HG03565 (cell line): ENCODE results near the gene EPB41.
"Not testable (repeated sequence)": the region's sequence is repeated elsewhere in the genome, so short reads cannot be mapped to it uniquely, and the experiment has no call there.

Source experiments
- ATAC-seq: cut with Tn5 transposase; IDR thresholded peaks from one replicate; pipeline ENCODE4 v1.9.1; 2021; ENCODE audit warnings: mild to moderate bottlenecking, moderate library complexity; ENCODE audit not compliant: unreplicated experiment

EPB41 gene

DNA sequence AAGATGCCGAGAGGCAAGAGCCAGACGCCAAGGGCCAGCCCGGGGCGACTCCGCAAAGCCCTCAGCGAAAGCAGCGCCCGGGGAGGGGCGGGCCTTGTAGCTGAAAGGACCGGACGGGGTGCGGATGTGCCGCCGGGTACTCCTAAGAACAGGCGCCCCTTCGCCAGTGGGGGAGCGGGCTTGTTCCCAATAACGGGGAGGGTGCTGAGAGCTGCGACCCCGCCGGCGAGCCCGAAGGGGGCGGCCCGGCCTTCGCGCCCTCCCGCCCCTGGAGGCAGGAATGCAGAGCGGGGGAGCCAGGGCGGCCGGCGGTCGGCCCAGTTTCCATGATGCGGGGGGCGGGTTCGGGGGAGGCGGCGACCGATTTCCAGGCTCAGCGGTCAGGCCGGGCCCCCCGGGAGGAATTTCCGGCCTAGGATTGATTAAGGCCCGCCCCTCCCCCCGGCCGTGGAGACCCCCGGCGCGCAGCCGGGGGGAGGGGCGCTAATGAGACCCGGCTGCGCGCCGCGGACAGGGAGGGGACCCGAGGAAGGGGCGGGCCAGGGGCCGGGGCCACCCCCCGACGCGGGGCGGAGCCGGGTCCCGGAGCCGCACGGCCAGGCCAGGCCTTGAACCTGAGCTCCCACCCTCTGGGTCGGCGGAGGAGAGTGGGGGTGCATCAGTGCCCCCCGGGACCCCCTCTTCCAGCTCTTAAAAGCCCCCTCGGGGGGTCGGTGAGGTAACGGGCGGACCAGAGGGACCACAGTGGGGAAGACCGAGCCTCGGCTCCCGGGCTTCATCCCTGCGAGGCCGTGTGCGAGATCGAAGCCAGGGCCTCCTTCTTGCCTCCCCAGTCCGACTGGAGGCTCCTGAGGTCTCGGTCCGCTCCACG is 210.2 kb downstream of the EPB41 start:
- no peak for ATAC-seq

DNA sequence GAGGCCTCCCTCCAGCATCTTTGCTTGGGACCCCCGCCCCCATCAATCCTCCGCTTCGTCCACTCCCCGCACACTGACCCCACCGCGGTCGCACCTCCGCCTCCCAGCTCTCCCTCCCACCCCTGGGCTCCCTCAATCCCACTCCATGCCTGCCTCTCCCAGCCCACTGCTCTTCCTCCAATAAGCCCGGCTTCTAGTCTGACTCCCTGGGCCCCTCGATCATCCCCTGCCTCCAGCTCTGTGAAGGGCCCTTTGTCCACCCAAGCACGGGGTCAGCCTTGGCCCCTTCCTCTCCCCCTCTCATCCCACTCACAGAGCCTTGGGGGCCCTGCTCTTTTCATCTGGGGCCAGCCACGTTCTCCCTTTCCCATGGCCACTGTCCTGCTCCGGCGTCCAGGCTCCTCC is 210.9 kb downstream of the EPB41 start:
- ATAC-seq: no peak

DNA sequence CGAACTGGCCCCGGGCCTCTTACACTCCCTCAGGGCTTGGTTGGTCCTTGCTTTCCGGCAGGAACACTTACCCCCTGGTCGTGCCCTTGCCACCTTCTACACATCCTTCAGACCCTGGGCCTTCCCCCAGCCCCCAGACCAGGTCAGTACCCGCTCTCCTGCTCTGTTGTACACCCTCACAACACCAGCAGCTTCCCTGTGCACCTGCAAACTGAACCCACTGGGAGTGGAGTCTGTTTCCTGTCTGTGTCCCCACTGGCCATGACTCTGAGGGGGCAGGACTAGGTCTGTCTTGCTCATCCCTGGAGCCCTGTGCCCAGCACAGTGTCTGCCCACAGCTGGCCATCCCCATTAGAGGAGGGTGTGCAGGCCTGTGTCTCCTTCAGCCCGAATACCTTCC is 211.4 kb downstream of the EPB41 start:
- no peak for ATAC-seq

DNA sequence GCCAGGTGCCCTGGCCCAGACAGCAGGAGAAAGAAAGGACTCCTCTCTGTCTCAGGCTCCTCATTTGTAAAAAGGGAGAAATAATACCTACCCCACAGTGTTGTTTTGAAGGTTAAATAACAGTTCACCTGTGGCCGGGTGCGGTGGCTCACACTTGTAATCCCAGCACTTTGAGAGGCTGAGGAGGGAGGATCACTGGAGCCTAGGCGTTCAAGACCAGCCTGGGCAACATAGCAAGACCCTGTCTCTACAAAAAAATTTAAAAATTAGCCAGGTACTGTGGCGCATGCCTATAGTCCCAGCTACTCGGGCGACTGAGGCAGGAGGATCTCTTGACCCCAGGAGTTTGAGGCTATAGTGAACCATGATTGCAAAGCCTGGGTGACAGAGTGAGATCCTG is 211.8 kb downstream of the EPB41 start:
- no peak for ATAC-seq

DNA sequence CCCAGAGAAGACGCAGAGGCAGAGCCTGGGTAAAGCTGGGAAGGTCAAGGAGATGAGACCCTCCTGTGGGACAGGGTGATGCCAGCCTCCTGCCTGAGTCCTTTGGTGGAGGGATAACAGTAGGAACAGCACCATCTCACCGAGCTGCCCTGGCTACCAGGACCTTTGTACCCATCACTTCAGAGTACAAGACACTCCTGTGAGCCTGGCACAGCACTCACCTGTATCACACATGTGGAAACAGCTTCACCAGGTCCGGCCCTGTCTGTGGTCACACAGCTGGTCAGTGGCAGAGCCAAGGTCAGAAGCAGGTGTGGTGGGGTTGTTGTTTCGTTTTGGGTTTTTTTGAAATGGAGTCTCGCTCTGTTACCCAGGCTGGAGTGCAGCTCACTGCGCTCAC is 214.4 kb downstream of the EPB41 start:
- ATAC-seq: no peak

DNA sequence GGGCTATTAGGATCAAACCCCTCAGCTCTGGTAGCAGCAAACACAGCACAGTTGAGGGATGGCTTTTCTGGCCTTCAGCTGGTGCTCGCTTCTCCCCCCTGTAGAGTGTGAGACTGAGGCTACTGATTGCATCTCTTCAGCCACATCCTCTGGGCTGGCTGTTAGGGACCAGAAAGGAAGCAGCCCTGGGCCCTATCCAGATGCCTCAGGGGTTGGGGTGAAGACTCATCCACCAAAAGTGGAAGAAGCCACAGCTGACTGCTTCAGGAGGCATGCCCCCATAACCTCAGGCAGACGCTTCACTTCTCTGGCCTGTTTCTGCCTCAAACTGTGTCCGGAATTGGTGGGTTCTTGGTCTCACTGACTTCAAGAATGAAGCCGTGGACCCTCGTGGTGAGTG is 215.5 kb downstream of the EPB41 start:
- ATAC-seq: no peak

DNA sequence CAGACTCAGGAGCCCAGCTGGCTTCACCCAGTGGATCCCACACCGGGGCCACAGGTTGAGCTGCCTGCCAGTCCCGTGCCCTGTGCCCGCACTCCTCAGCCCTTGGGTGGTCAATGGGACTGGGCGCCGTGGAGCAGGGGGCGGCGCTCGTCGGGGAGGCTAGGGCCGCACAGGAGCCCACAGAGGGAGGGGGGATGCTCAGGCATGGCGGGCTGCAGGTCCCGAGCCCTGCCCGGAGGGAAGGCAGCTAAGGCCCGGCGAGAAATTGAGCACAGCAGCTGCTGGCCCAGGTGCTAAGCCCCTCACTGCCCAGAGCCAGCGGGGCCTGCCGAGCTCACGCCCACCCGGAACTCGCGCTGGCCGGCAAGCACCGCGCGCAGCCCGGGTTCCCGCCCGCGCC is 216.7 kb downstream of the EPB41 start:
- ATAC-seq: not testable (repeated sequence)

DNA sequence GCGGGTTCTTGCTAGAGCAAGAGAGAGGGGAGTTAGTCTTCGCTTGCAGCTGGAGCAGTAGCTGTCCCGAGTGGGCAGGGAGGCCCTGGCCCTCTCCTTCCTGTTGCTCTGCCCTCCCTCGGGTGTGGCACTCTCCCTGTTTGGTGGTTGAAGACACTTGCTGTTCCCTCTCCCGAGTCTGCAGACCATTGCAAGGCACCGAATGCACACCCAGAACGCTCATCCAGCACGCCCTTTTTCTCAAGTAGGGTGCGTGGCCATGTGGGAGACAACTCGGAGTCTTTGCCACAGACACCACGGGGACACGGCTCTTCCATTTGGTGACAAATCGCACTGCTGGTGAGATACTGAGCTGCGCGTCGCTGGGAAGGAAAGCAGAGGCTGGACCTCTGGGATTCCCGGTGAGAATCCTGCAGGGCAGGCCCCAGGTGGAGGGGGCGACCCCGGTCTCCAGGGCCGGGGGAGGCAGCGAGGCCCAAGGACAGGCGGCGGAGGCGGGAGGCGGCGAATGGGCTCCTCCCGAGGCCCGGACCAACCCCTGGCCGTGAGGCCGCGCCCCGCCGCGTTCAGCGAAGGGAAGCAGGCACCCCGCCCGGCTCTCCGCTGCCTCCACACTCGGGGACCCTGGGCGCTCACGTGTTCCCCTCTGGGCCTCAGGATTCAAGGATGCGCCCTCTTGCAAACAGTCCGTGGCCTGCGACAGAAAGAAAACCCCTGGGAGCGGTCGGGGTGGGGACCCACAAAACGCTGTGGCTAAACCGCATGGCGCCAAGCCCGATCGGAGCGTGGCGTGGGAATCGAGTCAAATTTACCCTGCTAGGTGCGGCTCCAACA is 219.7 kb downstream of the EPB41 start:
- no peak for ATAC-seq

DNA sequence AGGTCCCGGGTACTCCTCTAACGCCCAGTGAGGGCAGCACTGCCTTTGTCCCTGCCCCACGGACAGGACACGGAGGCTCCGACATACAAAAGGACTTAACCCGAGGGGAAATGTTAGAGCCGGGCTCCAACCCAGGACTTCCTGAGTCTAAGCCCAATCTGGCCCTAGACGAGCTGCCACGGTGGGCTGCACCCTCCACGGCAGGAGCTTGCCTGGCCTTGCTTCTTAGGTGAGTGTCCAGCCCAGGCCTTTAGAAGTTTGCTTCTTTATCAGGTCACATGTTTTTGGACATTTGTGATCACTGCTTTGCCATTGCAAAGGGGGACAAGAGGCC is 220.3 kb downstream of the EPB41 start:
- no peak for ATAC-seq

DNA sequence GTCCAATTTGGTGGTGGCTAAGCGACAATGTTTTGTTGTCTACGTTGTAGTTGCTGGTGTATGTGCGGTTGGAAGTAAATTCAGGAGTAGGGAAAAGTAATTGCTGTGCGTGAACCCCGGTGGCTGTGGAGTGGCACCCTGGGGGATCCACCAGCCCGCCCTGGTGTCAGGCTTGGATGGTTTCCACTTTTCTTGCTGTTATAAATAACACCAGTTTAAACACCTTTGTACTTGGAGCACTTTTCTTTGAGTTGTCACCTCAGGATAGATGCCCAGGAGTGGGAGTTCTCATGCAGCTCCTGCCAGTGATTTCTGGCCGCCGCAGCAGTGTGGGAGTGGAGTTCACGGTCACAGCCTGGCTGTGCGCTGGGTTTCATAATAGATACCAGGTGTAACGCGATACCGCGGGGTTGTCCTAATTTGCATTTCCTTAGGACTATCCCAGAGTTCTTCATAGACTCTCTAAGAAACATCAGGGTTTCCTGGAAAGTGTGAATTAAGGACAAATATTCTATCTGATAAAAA is 222.1 kb downstream of the EPB41 start:
- no peak for ATAC-seq

DNA sequence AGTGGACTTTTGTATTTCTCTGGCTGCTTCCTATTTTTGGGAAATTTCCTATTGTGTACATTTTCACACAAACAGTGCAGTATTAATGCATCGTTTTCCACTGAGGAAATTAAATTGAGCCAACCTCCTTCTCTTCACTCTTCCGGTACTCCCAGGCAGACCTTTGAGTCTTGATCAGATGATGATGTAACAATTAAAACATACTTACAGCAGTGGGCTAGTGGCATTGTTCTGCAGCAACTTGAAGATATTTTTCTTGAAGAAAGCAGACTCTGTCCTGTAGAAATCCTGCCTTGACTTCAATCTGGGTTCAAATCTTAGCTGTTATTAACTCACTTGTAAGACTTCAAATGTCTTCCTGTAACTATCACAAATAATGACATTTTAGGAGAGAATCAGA is 228.3 kb downstream of the EPB41 start:
- ATAC-seq: no peak

DNA sequence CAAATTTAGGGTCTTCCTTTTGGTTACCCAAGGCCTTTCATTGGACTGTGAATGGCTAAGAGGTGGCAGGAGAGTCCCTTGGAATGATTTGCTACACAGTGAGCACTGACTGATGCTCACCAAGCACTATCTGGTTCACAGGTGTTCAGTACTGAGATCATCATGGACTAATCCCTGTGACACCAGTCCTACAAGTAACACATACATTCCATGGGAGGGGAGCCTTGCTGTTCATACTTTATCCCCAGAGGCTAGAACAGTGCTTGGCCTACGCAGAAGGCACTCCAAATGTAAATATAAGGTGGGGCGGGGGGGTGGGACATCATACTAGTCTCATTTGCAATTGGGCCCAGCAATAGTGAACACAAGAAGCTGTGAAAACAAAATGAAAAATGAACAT is 229.8 kb downstream of the EPB41 start:
- ATAC-seq: no peak

DNA sequence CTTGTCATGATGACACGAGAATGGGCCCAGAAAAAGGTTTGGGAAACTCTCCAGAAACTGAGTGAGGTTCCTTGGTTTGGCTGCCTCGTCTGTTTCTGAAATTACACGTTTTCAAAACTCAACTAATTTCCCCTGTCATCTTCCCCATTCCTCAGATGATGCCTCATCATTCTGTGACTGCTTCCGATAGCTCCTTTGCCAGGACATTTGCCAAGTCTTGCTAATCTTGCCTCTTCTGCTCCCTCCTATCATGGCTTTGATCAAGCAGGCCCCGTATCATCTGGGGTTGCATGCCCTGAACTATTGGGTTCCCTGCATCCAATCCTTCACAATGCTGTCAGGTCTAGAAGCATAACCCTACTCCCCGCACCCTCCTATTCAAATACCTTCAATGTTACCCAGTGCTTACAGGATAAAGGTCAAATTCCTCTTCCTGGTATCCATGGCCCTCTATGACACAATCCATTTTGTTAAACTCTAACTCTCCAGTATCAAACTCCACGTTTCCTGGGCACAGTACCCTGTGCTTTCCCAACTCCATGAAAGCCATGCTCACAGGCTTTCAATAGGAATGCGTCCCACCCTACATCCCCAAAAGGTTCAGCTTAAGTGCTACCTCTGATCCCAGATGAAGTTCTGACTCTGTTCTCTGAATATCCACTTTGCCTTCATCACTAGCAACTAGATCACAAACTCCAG is 231.5 kb downstream of the EPB41 start:
- no peak for ATAC-seq

DNA sequence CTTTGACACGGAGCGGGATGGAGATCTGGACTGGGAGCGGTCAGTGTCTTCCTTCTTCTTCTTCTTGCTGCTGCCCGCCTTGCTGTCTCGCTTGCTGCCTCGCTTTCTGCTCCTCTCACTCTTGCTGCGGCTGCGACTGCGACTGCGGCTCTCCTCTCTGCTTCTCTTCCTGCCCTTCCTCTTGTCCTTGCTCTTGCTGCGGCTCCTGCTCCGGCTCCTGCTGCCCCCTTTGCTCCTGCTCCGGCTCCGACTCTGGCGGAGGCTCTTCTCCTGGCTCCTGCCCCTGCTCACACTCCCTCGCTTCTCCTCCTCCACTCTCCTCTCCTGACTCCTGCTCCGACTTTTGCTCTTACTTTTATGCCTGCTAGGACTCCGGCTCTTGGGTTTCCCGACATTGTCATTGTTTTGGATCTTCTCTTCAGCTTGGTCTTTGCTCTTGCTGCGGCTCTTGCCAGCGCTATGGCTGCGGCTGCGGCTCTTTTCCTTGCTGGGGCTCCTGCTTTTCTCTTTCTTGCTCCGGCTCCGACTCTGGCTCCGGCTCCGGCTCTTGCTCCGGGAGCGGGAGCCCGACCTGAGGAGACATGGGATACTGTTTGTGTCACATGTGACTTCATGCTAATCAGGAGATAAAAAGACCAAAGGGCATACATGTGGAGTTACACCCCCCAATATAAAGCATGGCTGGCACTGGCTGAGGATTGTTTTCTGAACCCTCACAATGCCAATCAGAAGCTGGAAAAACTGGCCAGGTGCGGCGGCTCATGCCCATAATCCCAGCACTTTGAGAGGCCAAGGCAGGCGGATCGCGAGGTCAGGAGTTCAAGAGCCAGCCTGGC is 234.5 kb downstream of the EPB41 start:
- ATAC-seq: no peak

DNA sequence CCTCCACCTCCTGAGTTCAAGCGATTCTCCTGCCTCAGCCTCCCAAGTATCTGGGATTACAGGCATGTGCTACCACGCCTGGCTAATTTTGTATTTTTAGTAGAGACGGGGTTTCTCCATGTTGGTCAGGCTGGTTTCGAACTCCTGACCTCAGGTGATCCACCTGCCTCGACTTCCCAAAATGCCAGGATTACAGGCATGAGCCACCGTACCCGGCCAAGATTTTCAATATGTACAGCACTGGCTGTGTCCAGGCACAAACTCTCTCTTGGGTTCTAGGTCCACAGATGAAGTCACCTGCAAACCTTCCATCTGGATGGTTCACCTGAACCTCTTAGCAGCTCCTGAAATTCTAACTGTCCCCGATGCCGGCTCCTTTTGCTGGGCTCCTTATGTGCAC is 236.0 kb downstream of the EPB41 start:
- not testable (repeated sequence) for ATAC-seq

DNA sequence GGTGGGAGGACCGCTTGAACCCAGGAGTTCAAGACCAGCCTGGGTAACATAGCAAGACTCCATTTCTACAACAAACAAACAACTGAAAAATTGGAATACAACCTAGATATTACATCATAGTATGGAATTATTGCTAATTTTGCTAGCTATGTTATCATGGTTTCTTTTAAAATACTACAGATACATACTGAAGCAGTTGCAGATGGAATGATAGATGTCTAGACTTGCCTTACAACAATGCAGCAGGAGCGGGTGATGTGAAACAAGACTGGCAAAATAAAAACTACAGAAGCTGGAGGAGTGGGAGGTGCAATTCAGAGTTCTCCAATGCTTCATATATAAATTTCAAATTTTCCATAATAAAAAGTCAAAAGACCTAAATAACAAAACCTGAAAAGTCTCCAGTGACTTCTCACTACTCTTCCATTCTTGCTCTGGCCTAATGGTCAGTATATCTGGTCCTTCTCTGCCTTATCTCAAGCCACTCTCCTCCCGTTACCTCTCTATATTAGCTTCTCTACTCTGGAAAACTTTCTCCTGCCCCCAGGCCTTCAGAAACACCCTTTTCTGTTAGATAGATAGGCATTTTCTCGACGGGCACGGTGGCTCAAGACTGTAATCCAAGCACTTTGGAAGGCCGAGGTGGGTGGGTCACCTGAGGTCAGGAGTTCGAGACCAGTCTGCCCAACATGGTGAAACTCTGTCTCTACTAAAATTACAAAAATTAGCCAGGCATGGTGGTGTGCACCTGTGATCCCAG is 237.9 kb downstream of the EPB41 start:
- ATAC-seq: no peak

DNA sequence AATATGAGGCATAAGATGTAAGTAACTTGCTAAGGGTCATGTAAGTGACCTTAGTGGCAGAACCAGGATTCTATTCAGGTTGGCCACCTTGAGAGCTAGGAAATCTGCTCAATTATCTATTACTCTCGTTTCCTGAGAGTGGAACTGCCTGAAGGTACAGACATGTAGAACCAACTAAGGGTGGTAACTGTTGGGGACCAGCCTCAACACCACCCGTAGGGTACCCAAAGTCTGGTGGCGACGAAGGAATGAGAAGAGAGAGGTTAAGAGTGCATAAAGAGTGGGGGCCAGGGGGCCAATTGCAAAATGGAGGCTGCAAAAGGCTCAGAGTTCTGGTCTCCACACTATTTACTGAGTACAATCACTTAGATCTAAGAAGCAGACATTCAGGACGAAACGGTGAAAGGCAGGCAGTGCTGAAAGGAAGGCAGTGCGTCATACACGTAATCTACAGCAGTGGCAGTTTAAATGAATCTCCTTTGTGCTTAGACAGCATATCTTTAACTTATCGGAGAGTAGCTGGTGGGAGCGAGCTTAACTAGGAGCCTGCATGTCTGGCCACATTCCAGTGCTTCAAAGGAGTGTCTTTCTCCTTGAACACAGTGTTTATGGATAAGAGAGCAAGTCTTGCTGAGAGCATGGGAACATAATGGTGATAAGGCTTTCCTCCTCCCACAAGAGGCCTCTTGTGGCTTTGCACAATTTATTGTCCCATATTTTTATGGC is 242.3 kb downstream of the EPB41 start:
- no peak for ATAC-seq

DNA sequence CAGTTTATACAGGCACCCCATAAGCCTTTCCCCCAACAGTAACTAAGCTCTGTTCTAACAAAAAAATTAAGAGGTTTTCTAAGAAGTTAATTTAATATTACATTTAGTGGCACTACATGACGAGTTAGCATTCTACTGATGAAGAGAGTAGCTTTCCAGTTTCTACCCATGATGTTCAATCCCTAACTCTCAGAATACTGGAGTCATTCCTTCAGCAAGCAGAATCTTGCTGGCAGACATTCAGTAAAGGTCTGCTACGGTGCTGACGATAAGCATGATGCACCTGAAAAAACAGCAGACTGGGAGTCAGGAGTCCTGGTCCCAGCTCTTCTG is 242.9 kb downstream of the EPB41 start:
- no peak for ATAC-seq

DNA sequence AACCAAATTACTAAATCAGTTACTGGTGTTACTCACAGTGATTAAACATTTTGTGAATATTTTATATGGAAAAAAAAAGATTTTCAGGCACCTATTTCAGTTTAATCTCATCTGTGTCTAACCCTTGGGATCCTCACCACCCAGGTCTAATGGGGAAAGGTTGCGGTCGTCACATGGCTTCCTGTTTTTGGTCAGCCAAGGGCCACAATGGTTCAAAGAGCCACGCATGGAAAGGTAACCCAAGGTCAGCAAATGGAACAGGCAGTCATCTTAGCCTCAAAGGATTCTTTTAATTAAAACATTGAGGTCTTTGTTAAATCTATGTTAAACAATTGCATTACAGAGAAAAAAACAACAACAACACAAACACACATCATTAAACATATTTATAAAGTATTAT is 245.4 kb downstream of the EPB41 start:
- ATAC-seq: no peak
